NT2/D1 (cell line): ENCODE measurements around the gene TRIM61.

Experiments
- SUZ12 ChIP-seq: IDR thresholded peaks from 2 replicates; pipeline ENCODE4 v1.6.1; 2011; ENCODE audit not compliant: insufficient read length, insufficient read depth; ENCODE audit errors: extremely low read depth
- YY1 ChIP-seq: IDR thresholded peaks from 2 replicates; pipeline ENCODE4 v1.6.1; 2011; ENCODE audit not compliant: insufficient read length, insufficient read depth
- ZNF274 ChIP-seq: IDR thresholded peaks from 2 replicates; pipeline ENCODE4 v1.6.1; 2011; ENCODE audit warnings: mild to moderate bottlenecking, low read depth, low read length

DNA sequence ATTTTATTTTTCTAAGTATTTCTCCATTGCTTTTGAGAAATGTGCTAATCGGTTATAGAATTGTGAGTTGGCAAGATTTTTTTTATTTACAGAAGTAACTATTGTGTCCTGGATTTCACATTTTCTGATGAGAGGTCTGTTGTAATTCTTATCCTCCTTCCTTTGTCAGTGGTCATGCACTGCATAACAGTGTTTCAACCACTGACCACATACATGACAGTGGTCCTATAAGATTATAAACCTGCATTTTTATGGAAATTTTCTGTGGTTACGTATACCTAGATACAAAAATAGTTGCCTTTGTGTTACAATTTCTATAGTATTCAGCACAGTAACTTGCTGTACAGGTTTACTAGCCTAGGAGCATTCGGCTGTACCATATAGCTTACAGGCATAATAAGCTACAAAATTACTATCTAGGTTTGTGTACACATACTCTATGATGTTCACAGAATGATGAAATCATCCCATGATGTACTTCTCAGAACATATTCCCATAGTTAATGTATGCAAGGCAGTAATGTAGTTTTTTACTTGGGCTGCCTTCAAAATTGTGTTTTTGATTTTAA, 52.7 kb downstream of the TRIM61 start:
- TF ChIP-seq SUZ12 (no peak), ZNF274 (no peak), YY1 (no peak)
